HG02623 (cell line): ENCODE measurements around the gene CMIP.

Experiments
- ATAC-seq: cut with Tn5 transposase; IDR thresholded peaks from one replicate; pipeline ENCODE4 v1.9.1; 2021; ENCODE audit warnings: moderate library complexity; ENCODE audit not compliant: unreplicated experiment

The CMIP gene

DNA sequence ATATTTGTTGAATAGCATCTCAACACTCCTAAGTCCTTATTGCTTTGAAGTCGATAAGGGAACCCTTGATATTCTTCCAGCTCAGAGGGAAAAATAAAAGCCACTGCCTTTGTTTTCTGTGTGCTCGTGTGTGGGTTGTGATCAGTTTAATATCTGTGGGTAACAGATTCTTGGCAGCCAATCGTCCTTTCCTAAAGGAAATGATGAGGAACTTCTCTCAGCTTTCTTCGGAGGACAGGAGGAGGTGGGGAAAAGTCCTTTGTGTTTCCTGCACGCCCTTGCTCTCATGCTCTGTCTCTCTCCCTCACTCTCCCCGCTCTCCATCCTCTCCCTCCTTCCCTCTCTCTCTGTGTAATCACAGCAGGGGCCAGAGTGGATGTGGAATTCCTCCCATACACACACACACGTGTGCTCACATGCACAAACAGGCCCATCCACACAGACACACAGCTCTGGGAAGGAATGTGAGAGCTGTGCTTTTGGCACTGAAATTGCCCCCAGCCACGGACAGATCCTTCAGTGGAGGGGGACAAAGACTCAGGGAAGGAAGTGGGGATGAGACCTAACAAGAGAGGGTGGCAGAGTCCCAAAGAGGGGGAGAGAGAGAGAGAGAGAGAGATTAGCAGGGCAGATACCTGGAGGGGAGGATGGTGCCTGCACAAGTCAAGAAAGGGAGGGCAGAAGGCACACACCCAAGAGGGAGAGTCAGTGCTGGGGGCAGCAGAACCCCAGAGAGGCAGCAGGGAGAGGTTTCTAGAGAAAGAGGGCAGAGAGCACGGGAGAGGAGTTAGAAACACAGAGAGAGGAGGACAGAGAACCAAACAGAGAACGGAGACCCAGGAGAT lies 250.9 kb downstream of the CMIP start:
- ATAC-seq: no peak

DNA sequence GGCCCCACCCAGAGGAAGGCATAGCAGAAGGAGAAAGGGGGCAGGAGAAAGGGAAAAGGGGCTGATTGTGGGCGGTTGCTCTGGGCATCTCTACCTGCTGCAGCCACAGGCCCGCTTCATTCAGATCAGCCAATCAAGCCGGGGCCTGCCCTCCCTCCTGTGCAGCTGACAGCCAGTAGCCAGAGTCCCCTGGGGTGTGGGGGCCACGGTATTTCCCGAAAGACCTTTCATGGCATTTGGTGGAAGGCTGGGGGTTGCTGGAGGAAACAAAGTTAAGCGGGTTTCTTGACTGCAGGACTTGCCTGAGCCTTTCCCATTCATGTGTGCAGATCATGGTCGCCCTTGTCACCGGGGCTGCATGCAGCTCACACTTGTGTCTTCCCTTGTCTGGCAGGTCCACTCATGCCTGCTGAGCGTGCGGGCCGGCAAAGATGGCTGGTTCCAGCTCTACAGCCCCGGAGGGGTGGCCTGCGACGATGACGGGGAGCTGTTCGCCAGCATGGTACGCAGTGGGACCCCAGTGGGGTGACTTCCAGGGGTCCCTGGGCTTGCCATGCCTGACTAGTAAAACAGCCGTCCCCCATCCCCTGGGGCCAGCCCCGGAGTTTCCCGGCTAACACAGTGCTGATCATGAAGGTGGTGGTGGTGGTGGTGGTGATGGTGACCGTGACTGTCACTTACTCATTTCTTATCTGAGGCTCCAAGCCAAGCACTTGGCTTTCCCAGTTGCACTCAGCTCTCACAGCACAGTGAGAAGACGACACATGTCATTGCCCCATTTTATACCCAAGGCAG lies 251.8 kb downstream of the CMIP start:
- no peak for ATAC-seq

DNA sequence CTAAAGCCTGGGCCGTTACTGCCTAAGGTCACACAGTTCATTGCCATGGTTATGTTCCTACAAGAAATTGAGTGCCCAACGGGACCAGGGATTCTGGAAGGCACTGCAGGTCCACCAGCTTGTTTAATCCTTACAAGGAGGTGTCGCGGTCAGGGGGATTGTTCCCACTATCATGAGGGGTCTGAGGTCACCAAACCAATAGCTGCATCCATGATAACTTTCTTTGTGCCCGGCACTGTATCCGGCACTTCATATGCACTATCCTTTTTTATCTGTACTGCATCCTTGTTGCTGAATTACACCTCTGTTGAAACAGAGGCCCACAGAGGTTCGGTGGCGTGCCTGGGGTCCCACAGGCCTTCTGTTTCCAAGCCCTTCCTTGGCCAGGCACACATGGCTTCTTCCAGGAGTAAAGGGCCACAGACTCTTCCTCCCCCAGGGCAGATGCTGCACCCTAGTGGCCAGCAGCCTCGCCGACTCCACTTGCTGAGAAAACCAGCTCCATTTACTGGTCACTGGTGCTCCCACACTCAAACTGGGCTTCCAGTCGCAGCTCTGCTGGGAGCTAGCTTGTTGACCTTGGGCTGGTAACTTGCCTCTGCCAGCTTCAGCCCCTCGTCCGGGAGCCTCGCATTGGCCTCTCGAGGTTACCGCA lies 252.5 kb downstream of the CMIP start:
- ATAC-seq: no peak

DNA sequence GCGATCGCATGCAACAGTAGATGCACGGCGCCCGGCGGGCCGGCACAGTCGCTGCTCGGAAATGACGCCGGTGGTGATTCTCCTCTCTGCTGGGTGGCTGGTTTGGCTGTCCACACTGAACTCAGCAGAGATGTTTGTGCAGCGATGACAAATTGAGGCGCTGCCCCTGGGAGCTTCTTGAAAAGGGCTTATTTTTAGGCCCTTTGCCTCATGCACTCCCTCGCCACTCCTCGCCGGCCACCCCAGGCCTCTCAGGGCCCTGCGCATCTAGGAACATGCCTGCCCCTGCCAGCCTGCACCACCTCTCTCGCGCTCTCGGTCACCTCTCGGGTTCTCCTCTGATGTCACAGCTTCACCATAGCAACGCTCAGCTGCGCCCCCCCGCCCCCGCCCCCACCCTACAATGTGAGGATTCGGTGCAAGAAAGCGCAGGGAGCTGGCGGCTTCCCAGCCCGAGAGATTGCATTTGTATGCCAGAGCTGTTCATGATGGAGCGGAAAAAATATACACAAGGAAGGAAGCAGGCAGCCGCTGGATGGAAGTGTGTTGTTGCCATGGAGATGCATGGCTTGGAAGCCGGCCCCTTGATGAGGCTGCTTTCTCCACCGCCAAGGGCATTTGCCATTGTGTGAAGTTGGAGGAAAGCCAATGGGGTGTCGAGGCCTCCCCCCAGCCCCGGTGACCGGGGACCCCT lies 253.2 kb downstream of the CMIP start:
- ATAC-seq: no peak

DNA sequence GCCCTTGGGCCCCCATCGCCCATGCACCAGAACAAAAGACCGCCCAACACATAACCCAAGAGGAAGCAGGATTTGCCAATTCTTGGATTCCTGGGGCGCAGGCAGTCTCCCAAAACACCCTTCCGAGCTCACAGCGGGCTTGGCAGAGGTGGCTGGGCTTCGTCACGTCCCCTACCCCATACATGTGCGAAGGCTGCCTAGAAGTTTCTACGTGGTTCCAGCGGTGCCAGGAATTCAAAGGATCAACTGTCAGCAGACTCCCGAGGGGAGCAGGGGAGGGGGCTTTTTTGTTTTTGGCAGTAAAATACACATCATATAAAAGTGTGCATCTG lies 253.7 kb downstream of the CMIP start:
- ATAC-seq: no peak

DNA sequence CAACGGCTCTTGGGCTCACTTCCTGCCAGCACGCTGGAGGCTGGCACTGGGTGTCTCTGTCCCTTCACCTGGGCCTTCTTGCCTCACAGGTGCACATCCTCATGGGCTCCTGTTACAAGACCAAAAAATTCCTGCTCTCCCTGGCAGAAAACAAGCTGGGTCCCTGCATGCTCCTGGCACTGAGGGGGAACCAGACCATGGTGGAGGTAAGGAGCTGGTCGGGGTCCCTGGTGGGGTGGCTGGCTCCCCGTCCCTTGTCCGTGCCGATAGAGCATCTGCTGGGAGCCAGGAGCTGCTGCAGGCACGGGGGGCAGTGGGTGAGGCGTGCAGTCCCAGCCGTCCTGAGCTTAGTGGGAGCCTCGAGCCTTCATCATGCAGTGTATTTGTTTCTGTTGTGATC lies 255.0 kb downstream of the CMIP start:
- ATAC-seq: no peak

DNA sequence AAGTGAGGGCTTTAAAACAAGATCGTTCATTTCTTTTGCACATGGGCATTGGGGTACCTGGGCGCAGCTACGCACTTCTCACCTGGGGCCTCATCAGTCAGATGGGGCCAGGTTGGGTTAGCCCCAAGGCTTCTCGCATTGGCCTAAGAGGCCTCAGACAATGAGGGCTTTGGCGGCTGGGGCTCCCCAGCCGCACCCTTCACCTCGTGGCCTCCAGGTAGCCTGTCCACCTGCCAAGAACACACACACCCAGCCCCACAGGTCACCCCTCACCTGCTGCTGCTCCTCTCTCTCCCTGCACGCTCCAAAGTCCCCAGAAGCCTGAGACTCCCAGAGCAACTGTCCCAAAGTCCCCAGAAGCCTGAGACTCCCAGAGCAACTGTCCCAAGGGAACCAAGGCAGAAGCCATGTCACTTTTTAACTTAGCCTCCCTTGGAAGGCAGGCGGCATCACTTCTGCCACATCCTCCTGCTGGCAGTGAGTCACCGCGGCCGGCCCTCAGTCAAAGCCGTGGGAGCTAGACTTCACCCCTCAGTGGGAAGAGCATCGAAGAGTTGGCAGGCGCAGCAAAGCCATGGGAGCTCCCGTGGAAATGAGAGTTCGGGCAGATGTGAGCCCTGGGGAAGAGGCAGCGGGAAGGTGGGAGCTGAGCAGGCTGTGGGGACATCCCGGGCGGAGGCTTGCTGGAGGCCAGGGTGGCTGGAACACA lies 255.6 kb downstream of the CMIP start:
- no peak for ATAC-seq

DNA sequence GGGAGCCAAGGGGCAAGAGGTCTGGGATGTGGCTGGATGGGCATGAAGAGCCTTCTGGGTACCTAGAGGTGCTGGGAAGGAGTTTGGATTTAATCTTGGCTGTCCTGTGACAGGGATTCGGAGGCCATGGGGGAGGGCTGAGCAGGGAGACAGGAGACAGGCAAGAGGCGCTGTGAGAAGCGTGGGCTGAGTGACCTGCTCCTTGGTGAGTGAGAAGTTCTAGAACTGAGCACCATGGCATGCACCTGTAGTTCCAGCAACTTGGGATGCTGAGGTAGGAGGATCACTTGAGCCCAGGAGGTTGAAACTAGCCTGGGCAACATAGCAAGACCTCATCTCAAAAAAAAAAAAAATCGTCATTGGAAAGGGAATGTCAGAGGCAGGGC lies 256.2 kb downstream of the CMIP start:
- ATAC-seq: no peak

DNA sequence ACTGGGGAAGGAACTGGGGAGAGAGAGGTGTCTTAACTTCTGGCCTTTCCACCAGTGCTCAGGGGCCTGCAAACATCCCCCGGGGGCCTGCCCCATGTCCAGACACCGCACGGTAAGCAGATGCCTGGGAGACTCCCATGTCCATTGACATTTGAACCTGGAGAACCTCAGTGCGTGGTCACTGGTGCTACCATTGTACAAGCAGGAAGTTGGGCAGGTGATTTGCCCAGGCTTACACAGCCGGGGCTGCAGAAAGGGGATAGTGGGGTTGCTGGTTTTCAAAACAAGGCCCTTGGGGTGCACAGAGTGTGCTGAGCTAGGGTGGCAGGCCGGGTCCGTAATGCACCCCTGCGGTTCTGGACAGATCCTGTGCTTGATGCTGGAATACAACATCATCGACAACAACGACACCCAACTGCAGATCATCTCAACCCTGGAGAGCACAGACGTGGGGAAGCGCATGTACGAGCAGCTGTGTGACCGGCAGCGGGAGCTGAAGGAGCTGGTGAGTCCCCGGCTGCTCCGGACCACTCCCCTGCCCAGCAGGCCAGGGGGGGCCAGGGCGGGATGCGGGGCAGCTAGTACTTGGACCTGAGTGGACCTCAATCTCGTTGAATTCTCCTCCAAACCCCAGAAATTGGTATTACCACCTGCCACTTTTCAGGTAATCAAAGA lies 256.8 kb downstream of the CMIP start:
- no peak for ATAC-seq

DNA sequence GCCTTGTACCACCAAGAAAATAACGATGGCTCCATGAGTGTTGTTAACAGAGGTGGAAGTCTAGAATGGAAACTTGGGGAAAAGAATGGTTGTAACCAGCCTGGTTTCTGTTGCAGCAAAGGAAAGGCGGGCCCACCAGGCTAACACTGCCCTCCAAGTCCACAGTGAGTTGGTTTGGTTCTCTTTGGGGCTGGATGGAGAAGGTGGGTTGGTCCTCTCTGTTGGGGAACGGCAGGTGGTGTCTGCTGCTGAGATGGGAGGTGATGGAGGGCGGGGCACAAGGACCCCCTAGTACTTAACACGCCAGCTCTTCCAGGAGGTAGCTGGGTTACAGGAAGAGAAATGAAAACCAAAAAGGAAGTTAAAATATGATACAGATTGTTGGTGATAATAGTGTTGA lies 257.9 kb downstream of the CMIP start:
- no peak for ATAC-seq

DNA sequence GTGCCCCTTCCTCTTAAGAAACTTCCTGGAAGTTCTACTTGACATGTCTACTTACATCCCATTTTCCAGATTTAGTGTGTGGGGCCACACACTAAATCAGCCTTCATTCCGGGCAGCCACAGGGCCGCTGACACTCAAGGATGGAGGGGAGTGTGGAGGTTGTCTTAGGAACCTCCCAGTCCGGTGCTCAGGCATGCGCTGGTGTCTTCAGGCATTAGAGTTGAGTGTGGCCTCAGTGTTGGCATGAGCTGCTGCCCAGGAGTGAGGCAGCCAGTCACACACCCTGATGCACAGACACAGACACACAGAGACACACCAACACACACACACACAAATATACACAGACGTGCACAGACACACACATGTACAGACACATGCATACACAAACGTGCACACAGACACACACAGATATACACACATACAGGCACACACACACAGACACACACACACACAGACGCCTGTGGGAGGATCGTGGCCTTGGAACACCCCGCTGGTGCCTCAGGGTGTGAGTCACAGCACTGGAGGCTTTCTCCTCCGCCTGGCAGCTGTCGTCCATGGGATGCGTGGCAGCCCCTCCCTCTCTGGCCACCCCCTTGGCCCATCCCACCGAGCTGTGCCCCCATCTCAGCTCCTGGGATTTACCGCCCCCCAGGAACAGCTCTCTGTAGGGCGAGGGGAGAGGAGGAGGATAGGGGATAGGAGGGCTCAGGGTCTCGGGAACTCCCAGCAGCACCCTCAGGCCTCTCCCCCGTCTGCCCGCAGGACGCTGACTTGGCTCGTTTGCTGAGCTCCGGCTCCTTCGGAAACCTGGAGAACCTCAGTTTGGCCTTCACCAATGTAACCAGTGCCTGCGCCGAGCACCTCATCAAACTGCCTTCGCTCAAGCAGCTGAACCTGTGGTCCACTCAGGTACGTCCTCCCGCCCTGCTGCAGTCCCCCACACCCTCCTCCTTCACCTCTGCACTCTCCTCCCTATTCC lies 258.9 kb downstream of the CMIP start:
- no peak for ATAC-seq

DNA sequence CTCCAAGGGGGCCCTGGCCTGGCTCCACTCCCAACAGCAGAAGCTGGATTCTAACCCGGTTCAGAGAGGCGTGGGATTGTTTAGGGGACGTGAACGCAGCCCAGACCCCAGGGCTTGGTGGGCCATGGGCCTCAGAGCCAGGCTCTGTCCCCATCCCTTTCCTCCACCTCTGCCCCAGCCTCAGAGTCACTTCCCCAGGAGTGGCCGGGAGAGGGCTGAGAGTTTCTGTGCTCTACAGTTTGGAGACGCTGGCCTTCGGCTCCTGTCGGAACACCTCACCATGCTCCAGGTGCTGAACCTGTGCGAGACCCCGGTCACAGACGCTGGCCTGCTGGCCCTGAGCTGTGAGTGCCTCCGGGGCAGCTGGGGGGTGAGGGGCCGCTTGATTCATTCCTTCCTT lies 260.7 kb downstream of the CMIP start:
- no peak for ATAC-seq

DNA sequence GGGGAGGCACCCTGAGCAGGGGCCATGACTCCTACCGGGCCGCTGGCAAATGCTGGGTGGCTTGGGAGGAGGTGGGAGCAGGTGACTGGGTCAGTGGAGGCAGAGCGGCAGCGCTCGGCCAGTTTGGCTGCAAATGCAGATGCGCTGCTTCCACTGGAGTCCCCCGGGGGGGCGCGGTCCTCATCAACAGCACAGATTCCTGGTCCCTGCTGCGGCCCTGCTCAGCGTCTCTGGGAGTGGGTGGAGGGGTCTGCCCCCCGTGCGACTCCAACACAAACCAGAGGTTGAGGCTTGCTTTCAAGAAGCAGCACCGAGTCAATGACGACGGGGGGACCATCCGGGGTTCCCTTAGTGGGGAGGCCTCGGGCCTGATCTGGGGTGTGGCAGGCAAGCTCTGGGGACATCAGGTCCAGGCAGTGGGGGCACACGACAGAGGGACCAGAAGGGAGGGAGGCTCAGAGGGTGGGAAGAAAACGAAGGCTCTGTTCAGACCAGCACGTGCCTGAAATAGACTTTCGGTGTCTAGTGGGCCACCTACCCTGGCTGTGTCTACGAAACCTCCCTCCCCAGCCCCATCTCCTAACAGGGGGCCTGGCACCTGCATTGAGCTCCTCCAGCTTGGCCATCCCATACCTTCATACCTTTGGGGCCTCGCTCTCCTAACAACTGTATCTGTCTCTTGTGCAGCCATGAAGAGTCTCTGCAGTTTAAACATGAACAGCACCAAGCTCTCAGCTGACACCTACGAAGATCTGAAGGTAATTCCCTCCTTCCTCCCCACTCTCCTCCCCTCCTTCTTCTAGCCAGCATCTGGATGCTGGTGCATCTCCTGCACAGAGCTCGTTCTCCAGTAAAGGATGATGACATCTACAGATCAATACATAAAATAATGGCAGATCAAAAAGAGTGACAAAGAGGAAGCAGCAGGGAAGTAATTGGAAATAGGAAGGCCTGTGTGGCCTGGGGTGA lies 262.0 kb downstream of the CMIP start:
- ATAC-seq: no peak

DNA sequence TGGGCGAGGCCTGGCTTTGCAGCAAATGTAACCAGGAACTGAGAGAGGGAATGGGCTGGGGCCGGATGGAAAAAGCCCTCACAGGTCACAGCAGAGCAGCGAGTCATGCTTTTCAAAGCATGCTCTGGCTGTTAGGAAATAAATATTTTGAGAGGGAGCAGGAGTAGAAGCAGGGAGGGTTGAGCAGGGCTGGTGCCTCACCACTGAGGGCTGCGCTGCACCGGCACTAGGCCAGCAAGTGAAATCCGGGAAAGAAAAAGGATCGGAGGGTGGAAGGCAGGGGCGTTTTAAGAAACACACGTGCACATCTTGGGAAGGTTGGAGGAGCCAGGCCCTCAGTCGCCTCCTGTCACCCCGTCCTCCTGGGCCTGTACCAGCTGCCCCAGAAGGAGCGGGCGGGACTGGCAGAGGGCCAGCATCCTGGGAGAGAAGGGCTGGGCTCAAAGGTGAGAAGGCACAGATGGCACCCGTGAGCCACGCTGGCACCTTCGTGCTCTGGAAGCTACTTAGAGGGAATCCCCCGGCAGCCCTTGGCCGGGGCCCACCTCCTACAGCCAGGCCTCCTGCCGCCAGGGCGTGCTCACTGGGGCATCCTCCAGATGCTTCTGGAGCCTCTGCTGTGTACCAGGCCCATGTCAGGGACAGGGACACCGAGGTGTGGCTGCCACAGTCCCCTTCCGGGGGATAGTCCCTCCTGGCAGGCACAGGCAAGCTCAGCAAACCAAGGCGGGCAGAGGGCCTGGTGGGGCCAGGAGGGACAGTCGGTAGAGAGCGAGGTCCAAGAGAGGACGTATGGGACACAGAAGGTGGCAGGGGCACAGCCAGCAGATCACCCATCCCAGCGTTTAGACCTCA lies 263.0 kb downstream of the CMIP start:
- ATAC-seq: no peak

DNA sequence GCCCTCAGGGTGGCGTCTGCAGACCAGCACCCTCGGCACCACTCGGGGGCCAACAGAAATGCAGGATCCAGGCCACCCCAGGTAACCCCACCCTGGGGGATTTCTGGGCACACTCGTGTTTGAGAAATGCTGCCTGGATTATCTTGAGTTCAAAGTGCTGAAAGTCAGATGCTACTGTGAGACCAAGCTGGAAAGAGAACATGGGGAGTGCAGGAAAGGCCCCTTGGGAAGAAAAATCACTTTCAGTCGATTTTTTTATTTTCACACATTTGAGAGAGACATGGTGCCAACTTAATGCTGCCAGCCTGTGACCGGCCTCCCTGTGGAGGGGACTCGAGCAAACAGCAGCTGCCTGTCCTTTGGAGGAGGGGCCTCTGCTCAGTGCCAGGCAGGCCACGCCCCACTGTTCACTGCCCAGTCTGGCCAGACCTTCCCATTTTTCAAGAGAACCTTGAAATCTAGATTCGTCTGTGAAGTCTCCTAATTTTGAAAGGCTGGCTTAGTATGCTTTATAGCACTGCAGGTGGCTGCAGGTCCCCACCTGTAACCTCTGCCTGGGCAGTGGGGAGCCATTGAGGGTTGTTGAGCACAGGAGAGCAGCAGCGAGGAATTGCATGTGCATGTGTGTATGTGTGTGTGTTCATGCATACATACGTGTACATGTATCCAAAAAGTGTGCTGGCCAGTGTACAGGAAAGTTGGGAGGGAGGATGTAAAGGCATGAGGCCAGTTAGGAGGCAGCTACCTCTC lies 263.8 kb downstream of the CMIP start:
- no peak for ATAC-seq
